Endothelial cell of umbilical vein (primary cell): ENCODE measurements around the gene HTR6. TPM values are rescaled to one million over a fixed set of nuclear protein-coding genes. Genes with fewer than 3 reads are reported as not detected.

Source experiments
- BruUV-seq: library from RNA; stranded (reverse); fragments of 400-500 nt; replicated peaks from 2 replicates; lab custom pipeline; 2021; lab: Mats Ljungman, UMichigan
- CTCF ChIA-PET: fragments of 300-600, 350-600 bp; sonication (Branson Sonifier 250); formaldehyde crosslinking; loops from one replicate; lab custom pipeline; 2021; ENCODE audit warnings: antibody characterized with exemption, inconsistent platforms; lab: Charles Lee
- POLR2A ChIA-PET: fragments of 300-600, 350-600 bp; sonication (Branson Sonifier 250); formaldehyde crosslinking; loops from one replicate; lab custom pipeline; 2021; ENCODE audit warnings: antibody characterized with exemption, inconsistent platforms; lab: Charles Lee
- DNase-seq: peaks from one replicate; pipeline ENCODE4 v3.0.0-alpha.2; 2011; ENCODE audit warnings: low read depth, low spot score
- FAIRE-seq: peaks from 2 replicates; lab custom pipeline; 2011; peaks lifted over from hg19 to GRCh38; lab: Jason Lieb, UNC
- H2AFZ ChIP-seq: 2 replicates; pipeline ENCODE4 v1.6.0; 2012; ENCODE audit warnings: low read depth, low read length, control low read depth, inconsistent platforms
- H3K27ac ChIP-seq: 2 replicates; pipeline ENCODE4 v1.5.1; 2011; ENCODE audit warnings: low read depth, mild to moderate bottlenecking, control low read depth, low read length, moderate library complexity; ENCODE audit not compliant: insufficient read depth
- H3K27me3 ChIP-seq, 2 experiments: 2 replicates each; pipeline versions ENCODE4 v1.6.0 to v1.6.1; 2011; ENCODE audit warnings: low read length in 2 of 2, mixed read lengths in 1 of 2; ENCODE audit not compliant: control insufficient read depth in 2 of 2, insufficient read depth in 2 of 2
- H3K36me3 ChIP-seq, 2 experiments: 2 replicates in 1 of 2; 3 replicates in 1 of 2; pipeline ENCODE4 v1.5.1; 2011; ENCODE audit warnings: low read length in 2 of 2, mild to moderate bottlenecking in 1 of 2, moderate library complexity in 1 of 2; ENCODE audit not compliant: control insufficient read depth in 2 of 2, insufficient read depth in 2 of 2; ENCODE audit errors: extremely low read depth in 1 of 2
- H3K4me1 ChIP-seq: 3 replicates; pipeline ENCODE4 v1.5.1; 2011; ENCODE audit warnings: mild to moderate bottlenecking, low read length; ENCODE audit not compliant: control insufficient read depth, insufficient read depth; ENCODE audit errors: extremely low read depth
- H3K4me2 ChIP-seq: 2 replicates; pipeline ENCODE4 v1.6.1; 2011; ENCODE audit warnings: low read length, control low read depth, mixed read lengths; ENCODE audit not compliant: insufficient read depth
- H3K4me3 ChIP-seq, 3 experiments: fragments of 200-600 bp in 1 of 3; sonication (generic), shearing (Covaris generic) in 1 of 3; replicated peaks in 1 of 3; 2 replicates each; pipeline ENCODE4 v1.5.1; 2011 to 2016; ENCODE audit warnings: control low read depth in 3 of 3, low read length in 3 of 3, mild to moderate bottlenecking in 2 of 3, inconsistent platforms in 1 of 3, low read depth in 1 of 3, moderate library complexity in 1 of 3; ENCODE audit not compliant: insufficient read depth in 1 of 3
- H3K79me2 ChIP-seq: 2 replicates; pipeline ENCODE4 v1.6.0; 2012; ENCODE audit warnings: low read length, inconsistent platforms; ENCODE audit not compliant: control insufficient read depth, insufficient read depth
- H3K9ac ChIP-seq: replicated peaks from 2 replicates; pipeline ENCODE3; 2011; ENCODE audit warnings: low read length, control low read depth; ENCODE audit not compliant: insufficient read depth; ENCODE audit errors: extremely low read depth
- H3K9me1 ChIP-seq: replicated peaks from 3 replicates; pipeline ENCODE4 v1.6.0; 2011; ENCODE audit warnings: mild to moderate bottlenecking, low read length; ENCODE audit not compliant: control insufficient read depth, insufficient read depth; ENCODE audit errors: extremely low read depth
- H3K9me3 ChIP-seq: replicated peaks from 2 replicates; pipeline ENCODE4 v1.5.1; 2012; ENCODE audit warnings: low read length, inconsistent platforms; ENCODE audit not compliant: control insufficient read depth, insufficient read depth
- H4K20me1 ChIP-seq: replicated peaks from 2 replicates; pipeline ENCODE3; 2011; ENCODE audit warnings: mild to moderate bottlenecking, low read length; ENCODE audit not compliant: control insufficient read depth, insufficient read depth; ENCODE audit errors: extremely low read depth
- CTCF ChIP-seq, 2 donors: IDR thresholded peaks; 1 replicate in 1 of 2; 2 replicates in 1 of 2; pipeline ENCODE4 v1.5.1; 2011; ENCODE audit warnings: low read length in 2 of 2, mild to moderate bottlenecking in 2 of 2, moderate library complexity in 2 of 2, control low read depth in 1 of 2, inconsistent platforms in 1 of 2, low read depth in 1 of 2; ENCODE audit not compliant: insufficient read depth in 1 of 2; ENCODE audit errors: extremely low read depth in 1 of 2
- EZH2 ChIP-seq: IDR thresholded peaks from 2 replicates; pipeline ENCODE4 v1.6.1; 2012; ENCODE audit warnings: borderline replicate concordance, low read depth, mild to moderate bottlenecking, moderate library complexity, low read length, inconsistent platforms; ENCODE audit not compliant: severe bottlenecking
- FOS ChIP-seq: IDR thresholded peaks from 2 replicates; pipeline ENCODE4 v1.6.1; 2011; ENCODE audit warnings: mild to moderate bottlenecking, low read length, moderate library complexity, borderline replicate concordance; ENCODE audit not compliant: insufficient read depth
- GATA2 ChIP-seq: IDR thresholded peaks from 2 replicates; pipeline ENCODE4 v1.7.0; 2011; ENCODE audit warnings: low read depth, mild to moderate bottlenecking, moderate library complexity, mixed read lengths, low read length; ENCODE audit not compliant: insufficient read length, insufficient read depth
- JUN ChIP-seq: IDR thresholded peaks from 2 replicates; pipeline ENCODE4 v1.6.1; 2011; ENCODE audit warnings: borderline replicate concordance, low read depth; ENCODE audit not compliant: insufficient read length, insufficient read depth
- MAX ChIP-seq: IDR thresholded peaks from 2 replicates; pipeline ENCODE4 v1.6.1; 2011; ENCODE audit not compliant: insufficient read depth, insufficient read length
- MYC ChIP-seq: IDR thresholded peaks from one replicate; pipeline ENCODE4 v1.6.1; 2011; ENCODE audit warnings: mild to moderate bottlenecking, low read depth, low read length
- POLR2A ChIP-seq: IDR thresholded peaks from 2 replicates; pipeline ENCODE4 v1.6.1; 2012; ENCODE audit warnings: low read depth, mild to moderate bottlenecking, control low read depth, low read length
- POLR2AphosphoS5 ChIP-seq: IDR thresholded peaks from 2 replicates; pipeline ENCODE4 v1.6.1; 2012; ENCODE audit warnings: low read depth, mild to moderate bottlenecking, control low read depth, low read length, moderate library complexity; ENCODE audit not compliant: insufficient read depth
- dilution Hi-C: fragments of 300-500 bp; cut with MboI; formaldehyde crosslinking; loops from one replicate; pipeline ENCODE4 v1.15.0; 2019; ENCODE audit warnings: low sequenced_read_pairs; ENCODE audit not compliant: extremely low pct_ligation_motif_present
- intact Hi-C: fragments of 100-400 bp; cut with micrococcal nuclease; formaldehyde crosslinking; loops from one replicate; pipeline ENCODE4 v1.10.0; 2022
- polyA plus RNA-seq, 4 experiments: library from polyadenylated mRNA; depleted of rRNA in 3 of 4; stranded (reverse) in 3 of 4; unstranded in 1 of 4; fragments of >200 nt; gene quantifications; 2 replicates each; pipeline versions ENCODE4 v1.2.1 to v1.2.3, GENCODE V29; 2011 to 2012; ENCODE audit warnings: missing spikeins in 1 of 4
- total RNA-seq: library from RNA; stranded (reverse); gene quantifications from 2 replicates; pipeline ENCODE4 v1.2.3, GENCODE V29; 2021

Gene HTR6
- total and polyA plus RNA-seq, 2 donors (not counting 3 experiments of a cell fraction or from before 2014, with no cell fraction given), result not detected

- no peak for FAIRE-seq
- no peaks in the 10 kb centered on the region for H3K79me2 ChIP-seq
- H3K27ac ChIP-seq, result no peak overlapping the region
- H3K4me2 ChIP-seq, result no peak overlapping the region
- TF ChIP-seq MYC, result no peak
- TF ChIP-seq POLR2AphosphoS5, result no peak
- no peak for TF ChIP-seq EZH2
- no peak for TF ChIP-seq MAX
- no peak for TF ChIP-seq CTCF (IDR thresholded peaks at IDR 0.05; ENCODE audit: extremely low read depth in 1 of 2, insufficient read depth in 1 of 2, low read depth in 1 of 2, low read length in 2 of 2)
- no peak for TF ChIP-seq FOS
- TF ChIP-seq GATA2, result no peak
- TF ChIP-seq JUN, result no peak
- TF ChIP-seq POLR2A, result no peak
- H4K20me1 ChIP-seq, result no peaks in the 10 kb centered on the region
- no peak overlapping the region for H2AFZ ChIP-seq
- no peak overlapping the region for H3K4me3 ChIP-seq
- intact Hi-C loops (no loop called here), dilution Hi-C loops (no loop called here)
- no peaks in the 10 kb centered on the region for H3K4me1 ChIP-seq
- ChIA-PET POLR2A (no interaction called here), CTCF (interaction anchor here (1.3 to 3.5 kb wide), 2 partner anchors 11 to 18 kb away, joined by 4 to 24 read pairs; no protein-coding TSS in a partner anchor)
- DNase-seq, result no peak
- no peaks in the 10 kb centered on the region for H3K9me1 ChIP-seq
- H3K9me3 ChIP-seq, result no peaks in the 10 kb centered on the region
- H3K36me3 ChIP-seq, result no peaks in the 10 kb centered on the region
- BruUV-seq, result no TSS peak
- no peak overlapping the region for H3K9ac ChIP-seq
- H3K27me3 ChIP-seq, result peaks cover 3 to 7% of the 10 kb centered on the region in 2 experiments
These were observed 7.6 kb downstream of the HTR6 start for GRCh38 chr1:19672237-19672636.
